IPS DF 19.7 (cell line): ENCODE results near the gene LMAN2L.

Experiments
- DNase-seq: peaks from one replicate; pipeline ENCODE4 v3.0.0-alpha.2; 2013; ENCODE audit warnings: low read depth, low spot score

Gene LMAN2L

DNA sequence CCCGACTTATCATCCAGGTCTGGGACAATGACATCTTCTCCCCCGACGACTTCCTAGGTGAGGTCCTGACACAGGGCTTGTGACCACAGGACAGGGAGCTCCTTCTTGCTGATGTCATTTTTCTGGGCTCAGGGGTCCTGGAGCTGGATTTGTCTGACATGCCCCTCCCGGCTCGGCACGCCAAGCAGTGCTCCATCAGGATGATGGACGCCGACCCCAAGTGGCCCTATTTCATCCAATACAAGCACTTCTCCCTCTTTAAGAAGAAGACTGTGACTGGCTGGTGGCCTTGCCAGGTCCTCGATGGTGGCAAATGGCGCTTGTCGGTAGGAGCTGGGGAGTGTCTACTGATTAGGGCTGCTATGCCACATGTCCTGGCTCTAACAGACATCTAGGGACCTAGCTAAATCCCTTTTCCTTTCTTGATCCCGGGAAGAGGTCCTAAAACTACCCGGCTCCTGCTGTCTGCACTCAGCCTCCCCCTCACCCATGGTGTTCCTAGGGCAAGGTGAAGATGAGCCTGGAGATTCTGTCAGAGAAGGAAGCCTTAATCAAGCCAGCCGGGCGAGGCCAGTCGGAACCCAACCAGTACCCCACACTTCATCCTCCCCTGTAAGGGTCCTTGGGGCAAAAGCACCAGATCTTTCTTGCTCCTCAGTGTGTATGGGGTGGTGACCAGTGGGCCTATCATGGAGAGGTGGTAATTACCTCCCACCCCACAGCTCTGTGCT is 36.7 kb downstream of the LMAN2L start:
- DNase-seq, result no peak

DNA sequence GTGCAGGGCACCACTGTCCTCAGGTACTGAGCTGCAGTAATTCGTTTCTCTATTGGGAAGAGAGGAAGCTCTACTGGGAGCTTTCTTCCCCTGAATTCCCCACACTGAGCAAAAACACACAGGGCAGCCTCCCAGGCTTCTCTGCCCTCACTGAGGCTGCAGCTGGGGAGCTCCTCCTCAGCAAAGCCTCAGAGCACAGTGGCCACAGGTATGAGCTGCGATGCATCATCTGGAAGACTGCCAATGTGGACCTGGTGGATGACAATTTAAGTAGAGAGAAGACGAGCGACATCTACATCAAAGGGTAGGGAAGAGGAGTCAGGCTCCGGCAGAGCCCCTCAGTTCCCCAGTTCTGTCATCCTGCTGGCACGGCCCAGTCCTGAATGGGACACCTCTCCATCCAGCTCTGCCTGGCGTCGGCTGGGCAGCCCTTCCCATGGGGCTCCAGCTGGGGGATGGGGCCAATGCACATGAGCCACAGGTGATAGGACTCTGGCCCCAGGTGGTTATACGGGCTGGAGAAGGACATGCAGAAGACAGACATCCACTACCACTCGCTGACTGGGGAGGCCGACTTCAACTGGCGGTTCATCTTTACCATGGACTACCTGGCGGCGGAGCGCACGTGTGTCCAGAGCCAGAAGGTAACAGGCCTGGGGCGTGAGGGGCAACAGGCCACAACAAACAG is 37.6 kb downstream of the LMAN2L start:
- DNase-seq, result no peak

DNA sequence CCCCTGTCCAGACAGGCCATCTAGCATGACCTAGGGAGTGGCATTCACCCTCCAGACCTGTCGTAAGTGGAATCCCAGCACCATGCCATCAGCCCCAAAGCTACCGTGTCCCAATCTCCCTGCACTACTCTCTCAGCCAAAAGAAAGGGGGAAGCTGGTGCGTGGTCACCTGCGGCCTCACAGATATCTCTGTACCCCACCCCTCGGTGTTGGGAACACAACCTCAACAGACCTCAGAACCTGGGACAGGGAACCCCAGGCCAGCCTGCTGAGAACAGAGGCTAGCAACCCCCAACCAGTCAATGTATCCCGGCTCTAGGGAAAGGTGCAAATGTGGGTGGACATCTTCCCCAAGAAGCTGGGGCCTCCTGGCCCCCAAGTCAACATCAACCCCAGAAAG is 38.2 kb downstream of the LMAN2L start:
- no peak for DNase-seq

DNA sequence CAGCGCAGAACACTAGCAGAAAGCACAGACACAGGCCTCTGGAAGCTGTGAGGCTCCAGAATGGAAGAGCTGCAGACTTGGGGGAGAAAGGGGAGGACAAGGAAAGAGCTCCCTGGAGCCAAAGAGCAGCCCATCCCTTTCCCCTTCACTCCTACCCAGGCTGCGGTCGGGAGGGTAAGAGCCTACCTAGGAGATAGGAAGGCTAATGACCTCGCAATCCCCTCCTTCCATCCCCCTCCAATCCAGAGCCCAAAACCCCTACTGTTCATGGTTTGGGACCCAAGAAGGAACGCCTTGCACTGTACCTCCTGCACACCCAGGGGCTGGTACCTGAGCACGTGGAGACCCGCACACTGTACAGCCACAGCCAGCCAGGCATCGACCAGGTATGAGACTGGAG is 39.8 kb downstream of the LMAN2L start:
- DNase-seq, result no peak

DNA sequence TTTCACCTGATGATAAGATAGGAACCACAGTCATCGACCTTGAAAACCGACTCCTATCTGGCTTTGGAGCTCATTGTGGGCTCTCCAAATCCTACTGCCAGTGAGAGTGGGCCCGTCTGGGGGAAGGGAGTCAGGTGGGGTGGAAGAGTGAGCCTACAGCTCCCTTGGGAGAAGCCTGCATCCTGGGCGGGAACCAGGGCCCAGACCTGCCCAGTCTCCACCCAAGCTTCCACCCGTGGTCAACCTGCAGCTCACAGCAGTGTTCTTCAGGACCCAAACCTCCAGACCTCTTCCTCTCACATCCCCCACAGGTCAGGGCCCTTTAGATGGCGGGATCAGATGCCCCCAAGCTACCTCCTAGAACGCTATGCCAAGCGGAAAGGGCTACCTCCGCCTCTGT is 40.2 kb downstream of the LMAN2L start:
- DNase-seq, result no peak

DNA sequence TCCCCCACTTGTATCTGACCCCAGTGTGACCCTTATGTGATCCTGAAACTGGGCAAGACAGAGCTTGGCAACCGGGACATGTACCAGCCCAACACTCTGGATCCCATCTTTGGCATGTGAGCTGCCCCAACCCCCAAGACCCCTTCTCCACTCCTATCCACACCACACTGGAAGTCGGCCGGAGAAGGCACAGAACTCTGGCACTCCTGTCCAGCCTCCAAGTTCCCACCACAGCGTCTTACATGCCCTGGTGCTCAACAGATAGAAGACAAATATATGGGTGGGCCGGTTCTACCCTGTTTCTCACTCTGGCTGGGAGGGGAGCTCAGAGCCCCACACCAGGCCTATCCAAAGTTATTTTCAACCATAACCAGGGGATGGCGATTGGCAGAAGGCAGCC is 40.8 kb downstream of the LMAN2L start:
- no peak for DNase-seq

DNA sequence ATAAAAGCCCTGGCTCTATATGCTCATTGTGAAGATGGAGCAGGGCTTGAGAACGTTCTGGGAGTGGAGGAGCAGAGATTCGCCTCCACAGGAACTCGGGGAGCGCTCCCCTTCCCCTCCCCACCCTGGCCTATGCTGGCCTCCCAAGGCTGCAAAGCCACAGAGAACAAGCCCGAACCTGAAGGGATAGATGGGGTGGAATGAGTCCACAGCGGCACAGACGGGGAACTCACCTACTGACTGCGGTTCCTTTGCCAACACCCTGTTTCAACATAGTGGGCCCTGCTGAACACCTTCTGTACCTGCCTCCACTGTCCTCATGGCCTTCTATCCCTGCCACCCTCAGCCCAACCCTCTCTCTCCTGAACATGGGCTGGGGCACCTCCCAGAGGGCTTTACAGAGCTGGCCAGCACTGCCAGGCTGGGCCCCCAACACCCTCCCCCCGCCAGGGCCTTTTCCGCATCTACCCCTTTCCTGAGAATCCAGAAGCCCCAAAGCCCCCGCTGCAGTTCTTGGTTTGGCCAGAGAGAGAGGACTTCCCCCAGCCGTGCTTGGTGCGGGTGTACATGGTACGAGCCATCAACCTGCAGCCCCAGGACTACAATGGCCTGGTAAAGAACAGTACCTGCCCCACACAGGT is 41.5 kb downstream of the LMAN2L start:
- DNase-seq, result no peak

DNA sequence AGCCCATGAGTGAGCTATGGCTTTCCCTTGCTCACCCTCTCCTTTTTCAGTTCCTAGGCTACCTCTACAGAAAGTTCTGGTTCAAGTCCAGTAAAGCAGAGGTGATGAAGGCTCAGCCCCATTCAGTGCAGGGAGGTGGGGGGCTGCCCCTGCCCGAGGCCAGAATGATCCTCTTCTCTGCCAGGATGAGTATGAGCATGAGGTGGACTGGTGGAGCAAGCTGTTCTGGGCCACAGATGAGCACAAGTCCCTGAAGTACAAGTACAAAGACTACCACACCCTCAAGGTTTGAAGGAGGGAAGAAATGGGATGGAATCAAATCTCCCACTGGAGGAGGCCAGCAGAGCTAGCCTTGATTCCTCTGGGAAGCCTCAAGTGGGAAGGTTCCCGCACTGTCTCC is 42.4 kb downstream of the LMAN2L start:
- DNase-seq, result no peak

DNA sequence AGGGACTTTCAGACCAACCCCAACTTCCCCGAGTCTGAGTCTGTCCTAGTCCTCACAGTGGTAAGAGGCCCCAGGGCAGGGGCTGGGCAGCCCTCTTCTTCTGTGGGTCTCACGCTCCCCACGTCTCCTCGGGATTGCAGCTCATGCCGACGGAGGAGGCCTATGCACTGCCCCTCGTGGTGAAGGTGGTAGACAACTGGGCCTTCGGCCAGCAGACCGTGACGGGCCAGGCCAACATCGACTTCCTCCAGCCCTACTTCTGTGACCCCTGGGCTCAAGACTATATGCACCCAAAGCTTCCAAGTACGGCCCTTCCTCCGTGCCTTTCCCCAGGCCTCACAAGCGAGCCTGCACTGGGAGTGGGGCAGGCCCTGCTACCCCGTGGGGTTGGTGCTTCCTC is 44.3 kb downstream of the LMAN2L start:
- DNase-seq, result no peak

DNA sequence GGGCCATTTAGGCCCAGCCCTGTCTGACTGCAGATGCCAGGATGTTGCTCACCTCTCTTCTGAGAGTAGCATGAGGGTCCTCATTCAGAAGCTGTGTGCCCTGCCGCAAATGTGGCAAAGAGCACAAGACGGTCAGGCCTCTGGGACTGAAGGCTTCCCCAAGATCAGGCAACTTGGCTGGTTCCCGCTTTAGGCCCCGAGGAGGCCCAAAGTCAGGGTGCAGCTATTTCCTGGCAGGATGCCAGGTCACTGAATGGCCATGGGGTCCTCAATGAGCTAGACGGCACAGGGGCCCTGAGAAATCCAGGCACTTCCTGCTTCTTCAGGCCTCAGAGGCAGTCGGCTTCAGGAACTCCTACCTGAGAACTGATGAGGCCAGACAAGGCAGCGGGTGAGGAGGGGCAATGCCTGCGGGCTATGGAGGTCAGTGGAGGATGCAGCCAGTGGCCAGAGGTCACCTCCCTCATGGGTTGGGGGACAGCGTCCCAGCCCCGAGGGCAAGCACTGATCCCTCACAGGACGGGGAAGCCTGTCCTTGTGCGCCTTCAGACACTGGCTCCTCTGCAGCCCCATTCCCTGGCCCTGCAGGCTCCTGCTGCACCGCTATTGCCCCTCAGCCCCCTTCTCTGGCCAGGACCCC is 44.9 kb downstream of the LMAN2L start:
- DNase-seq, result no peak

DNA sequence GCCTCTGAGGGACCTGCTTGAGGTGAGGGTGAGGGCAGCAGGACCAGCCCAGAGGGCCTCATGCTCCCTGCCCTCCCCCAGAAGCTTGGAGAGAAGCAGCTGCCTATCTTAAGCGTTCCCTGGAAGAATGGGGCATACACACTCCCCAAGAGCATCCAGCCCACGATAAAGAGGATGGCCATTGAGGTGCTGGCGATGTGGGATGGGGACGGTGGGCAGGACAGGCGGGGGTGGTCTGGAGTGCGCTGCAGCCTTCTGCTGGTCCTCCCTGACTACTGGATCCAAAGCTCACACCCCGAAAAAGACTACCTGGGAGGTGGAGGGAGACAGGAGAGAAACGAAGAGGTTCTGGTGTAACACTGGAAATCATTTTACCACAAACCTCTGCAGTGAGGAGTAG is 45.6 kb downstream of the LMAN2L start:
- DNase-seq, result no peak

DNA sequence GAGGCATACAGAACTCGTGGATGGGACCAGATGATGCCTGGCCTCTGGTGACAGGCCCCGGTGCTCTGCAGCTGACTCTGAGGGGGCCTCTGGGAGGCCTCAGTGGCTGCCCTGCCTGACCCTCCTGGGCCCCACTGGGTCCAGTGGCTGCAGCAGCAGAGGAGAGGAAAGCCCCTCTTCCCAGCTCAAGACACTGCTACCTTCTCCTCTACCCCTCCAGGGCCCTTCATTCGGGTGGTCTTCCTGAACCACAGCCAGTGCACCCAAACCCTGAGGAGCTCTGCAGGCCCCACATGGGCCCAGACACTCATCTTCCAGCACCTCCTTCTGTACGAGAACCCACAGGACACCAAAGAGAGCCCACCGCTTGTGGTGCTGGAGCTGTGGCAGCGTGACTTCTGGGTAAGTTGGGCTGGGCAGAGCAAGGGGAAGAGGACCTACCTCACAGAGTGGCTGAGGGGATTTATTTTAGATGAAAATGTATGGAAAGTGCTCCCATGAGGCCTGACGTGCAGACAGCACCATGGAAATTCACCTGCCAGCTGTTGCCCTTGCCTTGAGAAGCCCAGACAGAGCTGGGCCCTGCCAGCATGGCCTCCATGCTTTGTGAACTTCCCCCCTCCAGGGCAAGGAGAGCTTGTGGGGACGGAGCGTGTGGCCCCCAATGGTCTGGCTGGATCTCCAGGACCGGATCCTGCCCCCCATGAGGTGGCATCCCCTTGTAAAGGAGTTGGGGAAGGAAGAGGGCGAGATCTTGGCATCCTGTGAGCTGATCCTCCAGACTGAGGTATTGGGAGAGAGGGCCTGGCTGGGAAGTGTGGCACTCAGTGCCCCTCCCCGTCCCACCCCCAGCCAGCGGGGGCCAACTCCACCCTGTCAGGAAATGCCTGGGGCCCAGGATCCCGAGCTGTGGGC is 46.3 kb downstream of the LMAN2L start:
- DNase-seq, result no peak

DNA sequence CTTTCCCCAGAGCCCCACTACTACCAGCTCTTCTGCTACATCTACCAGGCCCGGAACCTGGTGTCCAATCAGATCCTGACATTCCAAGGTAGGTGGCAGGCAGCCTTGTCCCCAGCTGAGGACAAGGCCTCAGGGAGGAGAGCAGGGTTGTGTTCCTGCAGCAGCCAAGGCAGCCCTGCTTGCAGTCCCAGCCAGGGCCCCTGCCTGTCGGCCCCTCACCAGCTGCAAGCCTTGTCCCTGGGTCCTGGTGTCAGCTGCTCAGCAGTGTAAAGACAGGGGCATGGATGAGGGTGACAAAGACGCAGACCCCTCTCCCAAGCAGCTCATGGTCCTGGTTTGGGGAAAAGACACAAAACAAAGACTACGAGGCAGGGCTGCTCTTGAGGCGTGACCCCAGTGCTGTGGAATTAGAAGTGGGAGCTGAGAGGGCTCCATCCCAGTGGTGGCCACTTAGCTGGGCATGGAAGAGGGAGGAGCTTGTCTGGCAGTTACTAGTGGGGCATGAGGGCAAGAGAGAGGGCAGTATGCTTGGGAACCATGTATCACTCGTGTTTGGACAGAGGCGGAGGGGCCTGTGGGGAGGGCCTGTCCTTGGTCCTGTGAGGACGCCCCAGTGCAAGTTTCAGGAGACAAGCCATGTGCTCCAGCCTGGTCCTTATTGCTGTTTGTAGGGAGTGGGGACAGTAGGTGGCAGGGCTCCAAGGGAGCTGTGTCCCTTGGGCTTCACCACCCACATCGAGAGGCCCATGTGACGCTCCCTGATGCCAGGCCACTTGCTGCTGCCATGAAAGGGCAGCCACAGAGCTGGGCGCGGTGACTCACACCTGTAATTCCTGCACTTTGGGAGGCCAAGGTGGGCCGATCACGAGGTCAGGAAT is 47.5 kb downstream of the LMAN2L start:
- DNase-seq, result no peak

DNA sequence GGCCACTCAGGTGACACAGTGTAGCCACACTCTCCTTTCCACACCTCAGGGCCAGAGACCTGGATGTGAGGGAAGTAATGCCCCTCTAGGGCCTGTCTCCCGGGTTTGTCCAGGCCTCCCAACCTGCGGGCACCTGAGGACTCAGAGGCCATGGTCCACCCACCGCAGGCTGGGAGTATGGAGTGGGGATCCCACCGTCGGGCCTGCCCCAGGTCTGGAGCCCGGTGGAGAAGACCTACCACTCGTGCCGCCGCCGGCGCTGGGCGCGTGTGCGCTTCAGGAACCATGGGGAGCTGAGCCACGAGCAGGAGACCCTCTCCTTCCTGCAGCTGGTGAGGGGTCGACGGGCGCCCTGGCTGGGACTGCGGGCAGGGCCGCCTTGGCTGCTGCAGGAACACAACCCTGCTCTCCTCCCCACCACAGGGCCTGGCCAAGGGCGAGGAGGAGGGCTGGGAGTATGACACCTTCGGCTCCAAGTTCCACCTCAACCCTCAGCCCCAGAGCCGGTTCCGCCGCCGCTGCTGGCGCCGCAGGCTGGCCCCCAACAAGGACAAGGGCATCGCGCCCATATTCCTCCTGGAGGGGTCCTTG is 48.7 kb downstream of the LMAN2L start:
- no peak for DNase-seq

DNA sequence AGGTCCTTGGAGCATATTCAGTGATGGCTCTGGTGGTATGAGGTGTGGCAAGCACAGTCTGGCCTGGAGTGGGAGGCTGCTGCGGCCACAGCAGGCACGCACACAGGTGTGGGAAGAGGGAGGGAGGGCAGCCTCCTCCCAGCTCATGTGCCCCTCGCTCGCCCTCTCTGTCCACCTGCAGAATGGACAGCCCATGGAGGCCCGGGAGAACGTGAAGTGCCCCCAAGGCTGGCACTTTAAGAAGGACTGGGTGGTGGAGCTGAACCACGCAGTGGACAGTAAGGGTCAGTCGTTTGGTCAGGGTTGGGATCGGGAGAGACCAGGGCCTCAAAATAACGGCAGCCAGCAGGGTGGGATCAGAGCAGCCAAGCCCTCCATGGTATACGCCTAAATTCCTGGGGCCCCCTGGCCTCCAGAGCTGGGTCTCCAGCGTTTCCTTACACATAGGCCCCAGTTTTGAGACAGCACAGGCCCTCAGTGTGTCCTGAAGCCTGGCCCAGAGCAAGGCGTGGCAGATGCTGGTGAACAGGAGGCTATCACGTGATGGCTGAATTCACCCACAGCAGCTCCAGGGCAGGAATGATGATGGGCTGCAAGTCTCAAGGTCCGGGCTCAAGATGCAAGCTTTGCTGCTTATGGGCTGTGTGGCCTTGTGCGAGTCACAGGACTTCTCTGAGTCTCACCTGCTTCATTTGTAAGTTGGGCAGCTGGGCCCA is 49.4 kb downstream of the LMAN2L start:
- no peak for DNase-seq

DNA sequence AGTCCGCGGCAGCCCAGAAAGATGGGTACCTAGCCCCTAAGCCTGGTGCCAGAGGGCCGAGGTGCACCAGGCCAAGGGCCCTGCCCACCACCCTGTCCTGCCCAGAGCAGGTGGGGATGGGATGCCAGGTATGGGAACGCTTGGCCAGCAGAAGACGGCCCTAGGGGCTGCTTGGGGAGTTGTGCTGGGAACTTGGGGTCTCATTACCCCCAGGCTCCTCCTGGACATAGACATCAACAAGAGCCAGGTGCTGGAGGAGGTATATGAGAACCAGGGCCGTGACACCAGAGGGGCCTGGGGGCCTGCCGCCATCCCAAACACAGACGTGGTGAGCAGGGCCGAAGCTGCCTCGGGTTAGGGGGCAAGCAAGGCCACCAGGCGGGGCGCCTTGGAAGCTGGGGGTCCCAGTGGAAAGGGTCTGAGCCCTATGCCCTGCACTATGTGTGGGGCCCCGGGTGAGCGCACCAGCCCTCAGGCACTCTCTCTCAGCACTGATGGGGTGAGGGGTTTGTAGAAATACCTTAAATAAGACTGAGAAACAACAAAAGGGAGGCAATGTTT is 50.4 kb downstream of the LMAN2L start:
- DNase-seq, result no peak

DNA sequence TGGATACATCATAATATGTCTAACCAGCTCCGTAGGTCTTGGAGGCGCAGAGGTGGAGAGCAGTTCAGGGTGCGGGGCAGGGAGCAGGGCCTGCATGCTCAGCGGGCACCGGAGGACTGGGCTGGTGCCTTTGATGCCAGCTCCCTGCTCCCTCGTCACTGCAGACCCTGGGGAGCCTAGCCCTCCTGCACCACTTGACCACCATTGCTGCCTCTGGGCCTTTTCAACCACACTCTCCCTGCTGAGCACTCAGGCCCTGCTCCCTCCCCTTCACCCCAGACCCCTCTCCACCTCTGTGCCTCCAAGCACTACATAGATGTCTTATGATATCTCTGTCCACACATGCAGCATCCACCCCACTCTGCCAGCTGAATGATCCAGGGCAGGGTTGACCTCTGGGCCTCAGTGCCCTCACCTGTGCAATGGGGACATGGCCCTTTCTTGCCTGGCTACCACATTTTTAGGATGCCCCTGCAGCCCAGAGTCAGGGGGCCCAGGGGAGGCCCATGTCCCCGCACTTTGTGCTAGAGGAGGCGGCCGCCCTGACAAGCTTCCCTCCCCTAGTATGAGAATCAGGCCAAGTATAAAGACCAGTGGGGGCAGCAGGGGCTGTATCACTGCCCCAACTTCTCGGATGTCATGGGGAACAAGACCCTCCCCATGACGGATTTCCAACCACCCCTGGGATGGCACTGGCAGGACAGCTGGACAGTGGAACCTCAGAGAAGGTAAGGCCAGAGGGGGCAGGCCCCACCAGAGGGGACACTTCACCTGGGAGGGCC is 51.0 kb downstream of the LMAN2L start:
- DNase-seq, result no peak
